Right hindlimb (tissue), 1 donor: ENCODE measurements around the gene PACRG.

ENCODE experiments used
- DNase-seq: peaks from one replicate; pipeline ENCODE4 v3.0.0-alpha.2; 2018

PACRG gene

DNA sequence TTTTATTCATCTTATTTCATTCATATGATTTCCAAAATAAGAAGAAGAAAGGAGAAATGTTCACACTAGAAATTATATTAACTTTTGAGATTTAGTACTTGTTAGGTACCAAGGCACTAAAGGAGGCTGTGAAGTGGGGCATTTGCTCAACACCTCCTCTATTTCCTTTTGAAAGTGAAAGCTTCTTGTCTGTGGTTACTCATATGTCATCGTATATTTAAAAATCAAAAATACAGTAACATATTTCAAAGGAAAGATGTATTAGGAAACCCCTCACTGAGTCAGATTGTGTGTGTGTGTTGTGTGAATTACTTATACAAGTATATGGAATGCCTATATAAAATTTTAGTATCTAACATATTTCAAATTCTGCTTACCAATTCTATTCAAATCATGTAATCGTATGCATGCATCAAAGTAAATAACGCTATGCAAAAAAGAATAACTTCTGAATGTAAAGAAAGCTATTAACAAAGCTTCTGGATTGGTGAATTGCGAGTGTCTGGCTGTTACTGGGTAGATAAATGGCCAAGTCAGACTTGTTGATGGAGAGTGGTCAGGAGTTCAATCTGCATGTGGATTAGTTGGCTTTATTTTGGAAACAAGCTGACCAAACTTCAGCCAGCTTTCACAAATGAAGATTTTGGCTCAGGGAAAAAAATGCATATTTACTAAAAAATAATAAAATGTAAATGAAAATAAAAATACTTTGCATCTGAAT is 70.9 kb downstream of the PACRG start:
- DNase-seq: no peak

GRCh38 chr6:162814426-162814973 is 86.7 kb downstream of the PACRG start:
- DNase-seq: no peak

DNA sequence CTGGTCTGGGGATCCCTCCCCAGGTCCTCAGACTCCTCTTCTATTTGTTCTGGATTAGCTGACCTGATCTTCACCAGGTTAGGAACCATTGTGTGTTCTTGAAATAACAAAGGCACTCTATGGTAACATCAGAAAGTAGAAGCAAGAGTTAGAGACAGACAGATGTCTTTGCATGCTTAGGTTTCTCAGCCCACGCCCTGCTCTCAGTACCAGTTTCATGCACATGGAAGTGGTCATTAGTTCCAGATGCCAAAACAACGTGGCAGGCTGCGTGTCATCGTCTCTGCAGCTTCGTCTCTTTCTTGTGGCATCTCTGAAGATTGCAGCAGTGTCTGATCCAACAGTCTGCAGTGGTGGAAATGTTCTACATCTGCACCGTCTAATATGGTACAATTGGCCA is 89.4 kb downstream of the PACRG start:
- DNase-seq: no peak

DNA sequence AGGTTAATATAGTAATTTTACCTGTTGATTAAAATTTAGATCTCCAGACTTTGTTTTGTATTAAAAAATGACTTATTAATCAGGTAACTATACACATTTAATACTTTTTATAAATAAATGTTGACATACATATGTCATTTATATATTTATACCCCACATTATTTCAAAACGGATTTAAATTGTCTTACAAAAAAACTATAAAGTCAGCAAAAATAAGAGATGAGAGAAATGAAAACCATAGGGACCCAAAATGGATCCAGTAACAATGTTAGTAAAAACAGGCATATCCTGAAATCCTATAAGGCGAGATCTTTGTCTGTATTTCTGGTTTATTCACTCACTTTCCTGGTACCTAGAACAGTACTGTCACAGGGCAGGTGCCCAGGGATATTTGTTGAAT is 91.5 kb downstream of the PACRG start:
- no peak for DNase-seq

GRCh38 chr6:162821102-162821501 is 93.3 kb downstream of the PACRG start:
- no peak for DNase-seq

GRCh38 chr6:162825597-162825996 is 97.8 kb downstream of the PACRG start:
- DNase-seq: no peak

- DNase-seq: no peak
Observed at GRCh38 chr6:162829013-162829742, 101.4 kb downstream of the PACRG start.

GRCh38 chr6:162833776-162834175 is 106.0 kb downstream of the PACRG start:
- no peak for DNase-seq

GRCh38 chr6:162845972-162846371 is 118.2 kb downstream of the PACRG start:
- no peak for DNase-seq

DNA sequence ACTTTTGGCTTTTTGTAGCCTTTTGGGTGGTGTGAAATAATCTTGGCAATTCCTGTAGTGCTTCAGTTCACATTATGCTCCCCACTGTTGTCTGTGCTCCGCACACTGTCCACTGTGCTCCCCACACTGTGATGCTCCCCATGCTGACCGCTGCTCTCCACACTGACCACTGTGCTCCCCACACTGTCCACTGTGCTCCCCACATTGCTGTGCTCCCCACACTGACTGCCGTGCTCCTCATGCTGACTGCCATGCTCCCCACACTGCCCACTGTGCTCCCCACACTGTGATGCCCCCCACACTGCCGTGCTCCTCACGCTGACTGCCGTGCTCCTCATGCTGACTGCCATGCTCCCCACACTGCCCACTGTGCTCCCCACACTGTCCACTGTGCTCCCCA is 118.9 kb downstream of the PACRG start:
- DNase-seq: no peak

GRCh38 chr6:162849269-162849668 is 121.5 kb downstream of the PACRG start:
- DNase-seq: no peak

DNA sequence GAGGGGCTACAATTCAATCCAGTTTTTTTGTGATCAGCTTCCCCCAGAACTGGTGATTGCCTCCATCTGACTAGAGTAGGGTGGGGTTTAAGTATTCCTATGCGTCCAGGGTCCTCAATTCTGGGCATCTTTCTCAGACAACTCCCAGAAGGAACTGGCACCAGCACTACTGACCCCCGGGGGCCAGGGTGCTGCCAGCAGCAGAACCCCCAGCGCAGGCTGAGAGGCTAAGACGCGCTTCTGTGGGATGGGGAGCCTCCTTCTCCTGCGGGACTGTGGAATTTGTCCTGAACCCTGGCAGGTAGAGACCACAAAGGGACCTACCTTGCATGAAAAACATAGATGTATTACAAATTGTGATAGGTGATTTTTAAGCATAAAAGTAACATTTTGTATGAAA is 124.4 kb downstream of the PACRG start:
- DNase-seq: no peak

GRCh38 chr6:162852840-162853577 is 125.2 kb downstream of the PACRG start:
- DNase-seq: no peak

DNA sequence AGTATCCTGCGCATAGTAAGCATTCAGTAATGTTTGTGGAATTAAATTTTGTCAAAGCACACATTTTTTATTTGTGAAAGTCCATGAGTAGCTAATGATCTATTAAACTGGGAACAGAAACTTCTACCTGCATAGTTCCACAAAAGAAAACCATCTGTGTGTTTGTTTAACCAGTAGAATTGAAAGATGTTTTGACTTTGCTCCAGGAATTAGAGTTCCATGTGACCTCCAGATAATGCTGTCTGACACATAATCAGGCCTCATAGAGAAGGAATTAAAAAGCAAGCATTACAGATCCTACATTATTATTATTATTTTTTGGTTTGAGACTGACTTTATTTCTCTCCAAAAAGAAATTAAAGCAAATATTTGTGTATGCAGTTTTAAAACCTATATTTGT is 126.5 kb downstream of the PACRG start:
- DNase-seq: no peak

DNA sequence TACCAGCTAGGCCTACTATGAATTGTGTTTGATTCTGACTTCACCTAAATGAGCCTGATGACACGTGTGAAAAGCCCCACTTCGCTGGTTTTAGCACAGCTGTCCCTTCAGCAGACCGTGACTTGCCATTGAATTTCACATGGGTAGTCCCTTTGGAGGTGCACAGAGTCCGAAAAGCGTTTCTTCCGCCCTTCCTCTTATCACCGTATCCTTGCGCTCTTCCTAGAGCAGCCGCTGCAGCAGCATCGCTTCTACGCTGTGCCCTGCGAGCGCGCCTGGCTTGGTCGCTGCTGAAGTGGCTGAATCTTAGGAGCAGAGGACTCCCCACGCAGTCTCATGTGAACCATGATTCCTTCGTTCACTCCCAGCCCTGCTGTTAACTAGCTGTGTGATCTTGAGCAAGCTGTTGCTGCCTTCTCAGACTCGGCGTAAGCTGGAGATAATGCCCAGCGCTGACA is 127.0 kb downstream of the PACRG start:
- no peak for DNase-seq

DNA sequence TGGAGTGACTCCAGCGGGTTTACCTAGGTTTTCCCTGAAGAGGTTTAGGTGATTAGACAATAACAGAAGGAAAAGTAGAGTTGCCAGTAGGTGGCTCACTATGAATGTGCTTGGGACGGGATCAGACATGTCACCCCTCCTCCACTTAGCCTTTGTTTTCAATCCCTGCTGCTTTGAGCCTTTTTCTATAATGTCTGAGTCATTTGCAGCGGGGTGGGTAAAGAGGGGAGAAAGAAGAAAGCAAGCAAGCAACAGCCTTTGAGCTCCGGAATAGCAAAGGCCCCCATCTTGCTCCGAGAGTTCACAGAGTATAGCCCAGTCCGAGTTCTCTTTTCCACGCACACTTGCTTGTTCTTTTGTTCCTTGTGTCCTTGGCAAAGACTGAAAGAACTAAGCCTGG is 129.1 kb downstream of the PACRG start:
- peak; percentile 74 for DNase-seq

DNA sequence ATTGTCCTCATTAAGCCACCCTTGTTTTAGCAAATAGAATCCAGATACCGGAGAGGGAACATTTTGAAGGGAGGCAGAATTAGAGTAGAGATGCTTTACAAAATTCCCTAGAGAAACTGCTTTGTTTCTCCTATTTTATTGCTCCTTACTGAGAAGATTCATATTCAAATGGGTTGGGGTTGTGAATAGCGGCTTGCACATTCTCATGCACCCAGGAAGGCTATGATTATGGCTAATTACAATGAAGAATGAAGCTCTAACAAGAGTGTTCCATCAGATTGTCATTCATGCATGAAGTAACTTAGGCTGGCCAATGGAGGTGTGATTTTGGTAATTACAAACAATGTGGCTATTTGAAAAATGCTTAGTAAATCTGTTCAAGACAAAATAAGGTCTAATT is 129.6 kb downstream of the PACRG start:
- DNase-seq: no peak

- no peak for DNase-seq
Observed at GRCh38 chr6:162862462-162862861, 134.7 kb downstream of the PACRG start.

- no peak for DNase-seq
Observed at GRCh38 chr6:162862941-162863340, 135.2 kb downstream of the PACRG start.

- DNase-seq: no peak
Observed at GRCh38 chr6:162863821-162864220, 136.0 kb downstream of the PACRG start.

DNA sequence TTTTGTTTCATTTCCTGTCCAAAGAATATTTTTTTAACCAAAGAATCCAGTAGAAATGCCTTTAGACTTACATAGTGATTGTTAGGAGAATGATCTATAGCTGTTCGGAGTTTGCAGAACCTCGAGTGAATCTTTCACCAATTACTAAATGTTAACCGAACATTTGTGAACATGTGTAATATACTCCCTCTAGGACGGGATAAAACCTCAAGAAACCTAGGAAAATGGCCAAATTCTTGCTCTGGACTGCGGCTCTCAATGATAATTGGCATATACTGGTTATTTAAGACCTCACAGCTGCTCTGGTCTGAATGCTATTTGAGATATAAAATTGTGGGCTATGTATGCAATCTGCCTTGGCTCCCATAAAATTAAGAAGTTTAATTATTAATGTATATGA is 137.1 kb downstream of the PACRG start:
- DNase-seq: no peak

DNA sequence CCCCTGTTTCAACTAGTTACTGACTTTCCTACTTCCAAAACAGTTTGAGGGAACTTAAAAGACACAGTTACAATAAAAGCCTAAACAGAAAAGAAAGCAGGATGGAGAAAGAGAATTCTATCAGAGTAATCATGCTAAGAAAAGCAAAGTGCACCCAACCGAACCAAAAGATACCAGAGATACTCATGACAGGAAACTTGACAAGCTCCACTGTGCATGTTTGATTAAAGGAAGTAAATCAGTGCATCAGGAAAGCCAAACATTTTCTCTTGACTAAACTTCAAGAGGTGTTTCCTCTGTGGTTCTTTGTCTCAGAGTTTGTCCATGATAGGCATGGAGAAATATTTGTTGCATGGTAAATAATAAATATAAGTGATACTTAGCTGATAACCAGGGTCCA is 138.9 kb downstream of the PACRG start:
- no peak for DNase-seq

GRCh38 chr6:162868397-162868796 is 140.6 kb downstream of the PACRG start:
- DNase-seq: no peak

- DNase-seq: no peak
Observed at GRCh38 chr6:162871966-162872365, 144.2 kb downstream of the PACRG start.
